Left lung (tissue), 10 donors: Measurements from ENCODE around the gene BTBD9. TPM values are rescaled to one million over a fixed set of nuclear protein-coding genes. Genes with fewer than 3 reads are reported as not detected.
A peak's percentile ranks its signal among the peaks of the same experiment; 100 is the strongest.

Experiments
- ATAC-seq: fragments of 200-7000 bp; cut with Tn5 transposase; one replicate; pipeline ENCODE4 v1.9.1; 2020; ENCODE audit warnings: moderate library complexity
- DNase-seq, 4 donors: peaks; one replicate each; pipeline ENCODE4 v3.0.0-alpha.2; 2013 to 2020
- H3K27ac ChIP-seq, 2 donors: fragments of 200-600 bp; sonication (generic) in 1 of 2; one replicate each; pipeline versions ENCODE4 v1.5.0 to v1.8.0; 2020 to 2021
- H3K27me3 ChIP-seq, 2 donors: fragments of 200-600 bp; sonication (generic) in 1 of 2; one replicate each; pipeline versions ENCODE4 v1.5.0 to v1.8.0; 2020 to 2021
- H3K36me3 ChIP-seq, 2 donors: fragments of 200-600 bp; sonication (generic) in 1 of 2; one replicate each; pipeline versions ENCODE4 v1.5.0 to v1.8.0; 2020 to 2021
- H3K4me1 ChIP-seq, 2 donors: fragments of 200-600 bp; one replicate each; pipeline ENCODE4 v1.8.0; 2021
- H3K4me3 ChIP-seq, 2 donors: fragments of 200-600 bp; sonication (generic) in 1 of 2; one replicate each; pipeline versions ENCODE4 v1.5.0 to v1.8.0; 2020 to 2021; ENCODE audit warnings: mild to moderate bottlenecking in 1 of 2
- H3K9me3 ChIP-seq, 2 donors: fragments of 200-600 bp; sonication (generic) in 1 of 2; one replicate each; pipeline versions ENCODE4 v1.5.0 to v1.8.0; 2020 to 2021
- CTCF ChIP-seq, 2 donors: fragments of 200-600 bp; sonication (generic) in 1 of 2; IDR thresholded peaks; one replicate each; pipeline versions ENCODE4 v1.5.0 to v1.8.0; 2021; ENCODE audit warnings: antibody characterized with exemption in 2 of 2
- intact Hi-C, 2 donors: fragments of 100-400 bp; cut with DNase I; formaldehyde crosslinking; loops; one replicate each; pipeline versions ENCODE4 v1.11.2 to v1.14.2; 2022
- polyA plus RNA-seq, 6 donors: library from polyadenylated mRNA; unstranded; fragments of 120-200 nt; gene quantifications; one replicate each; pipeline ENCODE4 v1.2.1, GENCODE V29; 2013; ENCODE audit not compliant: insufficient read length in 6 of 6
- total RNA-seq, 2 donors: library from RNA; stranded (reverse); fragmentation: NEBNext Ultra II Directional; extraction: Animal tissue kit (Norgen Biotek cat#: 25700); gene quantifications; one replicate each; pipeline ENCODE4 v1.2.1, GENCODE V29; 2021
- donor health status: DM: no; HTN: yes; CAD: no.
- donor health status: DM: no; HTN: no; CAD: no.

Gene BTBD9
- total and polyA plus RNA-seq, 8 donors, result 14.2 to 44.0 (median 16.0) TPM

- no peaks in the 10 kb centered on the region for H3K27me3 ChIP-seq
- peaks cover 0 to 7% of the 10 kb centered on the region in 2 donors for H3K36me3 ChIP-seq
- ATAC-seq (no peak), DNase-seq (peak in 1 of 4 donors; percentile 36)
- no peak overlapping the region for H3K27ac ChIP-seq
- H3K9me3 ChIP-seq, result no peaks in the 10 kb centered on the region
- H3K4me3 ChIP-seq, result no peak overlapping the region
- no peak for TF ChIP-seq CTCF (IDR thresholded peaks at IDR 0.05)
- H3K4me1 ChIP-seq, result no peaks in the 10 kb centered on the region
- intact Hi-C loops, result no loop called here
These were observed 457.3 kb downstream of the BTBD9 start for GRCh38 chr6:38182426-38182825.

GRCh38 chr6:38180586-38180985 lies 459.1 kb downstream of the BTBD9 start:
- peaks cover 0 to 7% of the 10 kb centered on the region in 2 donors for H3K36me3 ChIP-seq
- H3K27ac ChIP-seq, result no peak overlapping the region
- intact Hi-C loops, result no loop called here
- no peak for TF ChIP-seq CTCF (IDR thresholded peaks at IDR 0.05)
- DNase-seq, result no peak
- no peak for ATAC-seq
- H3K4me1 ChIP-seq, result no peaks in the 10 kb centered on the region
- no peaks in the 10 kb centered on the region for H3K27me3 ChIP-seq
- H3K4me3 ChIP-seq, result no peak overlapping the region
- H3K9me3 ChIP-seq, result no peaks in the 10 kb centered on the region

GRCh38 chr6:38179794-38180430 lies 459.8 kb downstream of the BTBD9 start:
- H3K27me3 ChIP-seq, result no peaks in the 10 kb centered on the region
- intact Hi-C loops, result no loop called here
- DNase-seq, result peak in 1 of 4 donors; percentile 21
- H3K9me3 ChIP-seq, result no peaks in the 10 kb centered on the region
- H3K27ac ChIP-seq, result no peak overlapping the region
- TF ChIP-seq CTCF (IDR thresholded peaks at IDR 0.05), result no peak
- no peak overlapping the region for H3K4me3 ChIP-seq
- peaks cover 0 to 13% of the 10 kb centered on the region in 2 donors for H3K36me3 ChIP-seq
- no peaks in the 10 kb centered on the region for H3K4me1 ChIP-seq
- no peak for ATAC-seq

- Histone ChIP-seq H3K27me3 (no peaks in the 10 kb centered on the region), H3K4me1 (no peaks in the 10 kb centered on the region), H3K36me3 (peaks cover 0 to 18% of the 10 kb centered on the region in 2 donors), H3K4me3 (no peak overlapping the region), H3K9me3 (no peaks in the 10 kb centered on the region), H3K27ac (no peak overlapping the region)
- TF ChIP-seq CTCF (IDR thresholded peaks at IDR 0.05), result no peak
- DNase-seq (peak in 1 of 4 donors; percentile 15), ATAC-seq (no peak)
- intact Hi-C loops, result no loop called here
These were observed 460.4 kb downstream of the BTBD9 start for GRCh38 chr6:38179300-38179699.

- no peaks in the 10 kb centered on the region for H3K27me3 ChIP-seq
- peak in 1 of 4 donors; percentile 18 for DNase-seq
- no peak for TF ChIP-seq CTCF (IDR thresholded peaks at IDR 0.05)
- H3K27ac ChIP-seq, result no peak overlapping the region
- no peaks in the 10 kb centered on the region for H3K9me3 ChIP-seq
- ATAC-seq, result no peak
- no peak overlapping the region for H3K4me3 ChIP-seq
- H3K36me3 ChIP-seq, result peaks cover 0 to 21% of the 10 kb centered on the region in 2 donors
- intact Hi-C loops, result no loop called here
- H3K4me1 ChIP-seq, result no peaks in the 10 kb centered on the region
These were observed 461.2 kb downstream of the BTBD9 start for GRCh38 chr6:38178584-38178886.
